NCI-H748 (cell line): ENCODE results near the gene ZNF264.
"Not testable (repeated sequence)": the region's sequence is repeated elsewhere in the genome, so short reads cannot be mapped to it uniquely, and the experiment has no call there.

Experiments
- DNase-seq: peaks from one replicate; lab custom pipeline; 2025; ENCODE audit not compliant: unreplicated experiment; lab: John Stamatoyannopoulos, UW

ZNF264 gene

DNA sequence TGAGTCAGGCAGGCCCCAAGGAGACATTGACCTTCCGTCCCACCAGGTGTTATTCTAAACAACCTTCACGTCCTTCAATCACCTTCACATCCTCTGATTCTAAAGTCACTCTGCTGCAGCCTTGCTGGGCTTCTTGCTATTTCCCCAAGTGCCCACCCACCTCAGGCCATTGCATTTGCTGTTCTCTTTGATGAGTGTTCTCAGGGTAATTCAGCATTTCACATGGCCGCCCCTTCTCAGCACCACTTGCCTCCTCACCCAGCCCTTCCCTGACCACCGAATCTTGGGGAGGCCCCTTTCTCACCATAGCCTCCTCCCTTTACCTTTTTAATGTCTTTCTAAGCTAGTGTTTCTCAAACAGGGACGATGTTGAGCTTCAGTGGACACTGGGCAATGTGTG lies 53.8 kb downstream of the ZNF264 start:
- no peak for DNase-seq

GRCh38 chr19:57245959-57246358 lies 54.7 kb downstream of the ZNF264 start:
- DNase-seq: no peak

DNA sequence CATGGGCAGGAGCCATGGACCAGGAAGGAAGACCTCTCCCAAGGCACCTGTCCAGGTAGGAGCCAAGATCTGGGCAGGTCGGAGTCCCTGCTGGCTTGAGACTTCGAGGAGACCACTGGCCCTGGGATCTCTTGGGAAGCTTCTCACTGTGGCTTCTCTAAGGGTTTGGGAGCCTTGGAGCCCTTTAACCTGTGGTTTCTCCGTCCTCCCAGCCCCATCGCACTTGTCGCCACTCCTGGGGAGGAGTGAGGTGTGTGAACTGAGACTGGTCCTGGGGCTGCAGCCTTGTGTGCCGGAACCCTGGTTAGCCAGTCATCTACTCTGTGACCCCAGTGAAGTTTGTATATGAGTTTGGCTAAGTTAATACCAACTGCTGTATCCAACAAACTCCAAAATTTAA lies 57.3 kb downstream of the ZNF264 start:
- no peak for DNase-seq

DNA sequence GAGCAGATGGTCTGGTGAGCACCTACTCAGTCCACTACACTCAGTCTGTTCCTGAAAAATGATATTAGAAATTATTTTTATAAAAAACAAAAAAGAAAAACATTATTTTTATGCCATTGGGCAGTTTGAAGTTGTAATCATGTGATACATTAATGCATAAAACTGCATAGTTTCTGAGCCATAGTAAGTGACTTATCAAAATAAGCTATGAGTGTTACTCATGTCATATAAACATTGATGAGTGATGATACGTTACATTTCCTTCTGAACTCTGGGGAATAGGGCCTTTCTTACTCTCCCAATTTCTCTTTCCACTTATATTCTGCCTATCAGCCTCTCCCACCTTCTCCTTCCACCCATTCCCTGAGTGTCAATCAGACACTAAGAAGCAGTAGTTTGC lies 58.0 kb downstream of the ZNF264 start:
- no peak for DNase-seq

- DNase-seq: not testable (repeated sequence)
Measured at GRCh38 chr19:57253767-57254166, 62.5 kb downstream of the ZNF264 start.

DNA sequence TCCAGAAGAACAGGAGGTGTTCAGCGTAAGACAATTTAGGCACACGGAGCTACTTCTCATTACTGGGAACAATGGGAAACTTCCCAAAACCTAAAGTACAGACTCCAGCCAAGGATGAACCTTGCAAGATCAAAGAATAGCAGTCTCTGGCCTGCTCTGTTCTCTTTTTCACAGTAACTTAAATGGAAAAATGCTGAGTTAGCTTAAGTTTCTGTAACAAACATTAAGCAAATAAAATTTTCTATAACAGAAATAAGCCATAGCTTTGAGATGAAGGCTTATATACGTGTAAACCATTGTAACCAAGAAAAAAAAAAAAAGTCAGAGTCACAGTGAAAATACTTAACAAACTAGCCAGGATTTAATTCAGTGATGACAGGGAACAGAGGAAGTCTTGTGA lies 70.7 kb downstream of the ZNF264 start:
- no peak for DNase-seq

- DNase-seq: no peak
Measured at GRCh38 chr19:57263244-57263741, 72.0 kb downstream of the ZNF264 start.

GRCh38 chr19:57267291-57267690 lies 76.0 kb downstream of the ZNF264 start:
- DNase-seq: no peak

- DNase-seq: no peak
Measured at GRCh38 chr19:57269515-57270250, 78.4 kb downstream of the ZNF264 start.

DNA sequence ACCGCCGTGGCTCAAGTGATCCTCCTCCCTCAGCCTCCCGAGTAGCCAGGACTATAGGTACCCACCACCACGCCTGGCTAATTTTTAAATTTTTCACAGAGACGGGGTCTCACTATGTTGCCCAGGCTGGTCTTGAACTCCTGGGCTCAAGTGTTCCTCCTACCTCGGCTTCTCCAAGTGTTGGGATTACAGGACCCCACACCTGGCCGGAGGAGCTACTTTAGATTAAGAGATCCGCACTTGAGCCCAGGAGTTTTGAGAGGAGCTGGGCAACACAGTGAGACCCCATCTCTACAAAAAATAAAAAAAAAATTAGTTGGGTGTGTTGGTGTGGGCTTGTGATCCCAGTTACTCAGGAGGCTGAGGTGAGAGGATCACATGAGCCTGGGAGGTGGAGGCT lies 80.0 kb downstream of the ZNF264 start:
- no peak for DNase-seq
